NCI-H1417 treated with DMSO at 0.1 percent for 48 hours (cell line): ENCODE results near the gene TBCEL.
"Not testable (repeated sequence)": the region's sequence is repeated elsewhere in the genome, so short reads cannot be mapped to it uniquely, and the experiment has no call there.

ENCODE experiments used
- DNase-seq: peaks from one replicate; lab custom pipeline; 2025; lab: John Stamatoyannopoulos, UW

TBCEL gene

GRCh38 chr11:121029813-121030445 is 6.0 kb downstream of the TBCEL start:
- no peak for DNase-seq

GRCh38 chr11:121031167-121031566 is 7.3 kb downstream of the TBCEL start:
- no peak for DNase-seq

- DNase-seq, result not testable (repeated sequence)
Observed at GRCh38 chr11:121031648-121032047, 7.7 kb downstream of the TBCEL start.

- no peak for DNase-seq
Observed at GRCh38 chr11:121032546-121032945, 8.6 kb downstream of the TBCEL start.

GRCh38 chr11:121033635-121034034 is 9.7 kb downstream of the TBCEL start:
- DNase-seq, result no peak

- no peak for DNase-seq
Observed at GRCh38 chr11:121035169-121035755, 11.4 kb downstream of the TBCEL start.

GRCh38 chr11:121035780-121036179 is 11.9 kb downstream of the TBCEL start:
- DNase-seq, result no peak

- DNase-seq, result no peak
Observed at GRCh38 chr11:121037016-121037415, 13.1 kb downstream of the TBCEL start.

GRCh38 chr11:121038648-121039409 is 14.9 kb downstream of the TBCEL start:
- DNase-seq, result no peak

- no peak for DNase-seq
Observed at GRCh38 chr11:121039971-121040613, 16.2 kb downstream of the TBCEL start.

GRCh38 chr11:121040614-121041002 is 16.7 kb downstream of the TBCEL start:
- DNase-seq, result no peak

GRCh38 chr11:121041072-121041471 is 17.2 kb downstream of the TBCEL start:
- DNase-seq, result no peak

GRCh38 chr11:121042296-121042695 is 18.4 kb downstream of the TBCEL start:
- DNase-seq, result no peak

- DNase-seq, result no peak
Observed at GRCh38 chr11:121047926-121048325, 24.0 kb downstream of the TBCEL start.

GRCh38 chr11:121048464-121049233 is 24.7 kb downstream of the TBCEL start:
- no peak for DNase-seq

GRCh38 chr11:121053244-121053643 is 29.3 kb downstream of the TBCEL start:
- DNase-seq, result no peak

GRCh38 chr11:121054266-121054665 is 30.4 kb downstream of the TBCEL start:
- DNase-seq, result no peak

- no peak for DNase-seq
Observed at GRCh38 chr11:121055076-121055475, 31.2 kb downstream of the TBCEL start.

- no peak for DNase-seq
Observed at GRCh38 chr11:121057922-121058321, 34.0 kb downstream of the TBCEL start.

- no peak for DNase-seq
Observed at GRCh38 chr11:121058941-121059340, 35.0 kb downstream of the TBCEL start.

GRCh38 chr11:121059605-121060004 is 35.7 kb downstream of the TBCEL start:
- no peak for DNase-seq

GRCh38 chr11:121063728-121064127 is 39.8 kb downstream of the TBCEL start:
- DNase-seq, result no peak
